Right lobe of liver (tissue), 6 donors: ENCODE results near the gene TMPRSS2. TPM values are rescaled to one million over a fixed set of nuclear protein-coding genes. Genes with fewer than 3 reads are reported as not detected.

ENCODE experiments used
- ATAC-seq, 4 donors: fragments of 200-7000 bp; cut with Tn5 transposase; one replicate each; pipeline ENCODE4 v1.9.1; 2020; ENCODE audit warnings: mild to moderate bottlenecking in 4 of 4, moderate library complexity in 4 of 4
- DNase-seq, 3 donors: peaks; one replicate each; pipeline ENCODE4 v3.0.0-alpha.2; 2020
- H3K27ac ChIP-seq, 3 donors: fragments of 200-600 bp; one replicate each; pipeline ENCODE4 v1.8.0; 2022
- H3K27me3 ChIP-seq, 2 donors: fragments of 200-600 bp; one replicate each; pipeline ENCODE4 v1.8.0; 2022
- H3K36me3 ChIP-seq, 4 donors: fragments of 200-600 bp; sonication (generic) in 1 of 4; one replicate each; pipeline versions ENCODE4 v1.5.1 to v1.8.0; 2017 to 2022; ENCODE audit warnings: control low read depth in 1 of 4
- H3K4me1 ChIP-seq, 4 donors: fragments of 200-600 bp; sonication (generic) in 1 of 4; one replicate each; pipeline versions ENCODE4 v1.5.1 to v1.8.0; 2017 to 2022; ENCODE audit warnings: control low read depth in 1 of 4
- H3K4me3 ChIP-seq, 3 donors: fragments of 200-600 bp; one replicate each; pipeline ENCODE4 v1.8.0; 2022
- H3K9me3 ChIP-seq, 4 donors: fragments of 200-600 bp; sonication (generic) in 1 of 4; one replicate each; pipeline versions ENCODE4 v1.5.1 to v1.8.0; 2017 to 2022; ENCODE audit warnings: control low read depth in 1 of 4
- POLR2A ChIP-seq: fragments of 450-650 bp; IDR thresholded peaks from one replicate; pipeline ENCODE4 v1.6.1; 2017; ENCODE audit warnings: antibody characterized with exemption, mild to moderate bottlenecking
- WGBS: methylation state at CpG from one replicate; pipeline ENCODE4 v1.1.6; 2018; ENCODE audit warnings: low coverage, low lambda C conversion rate; ENCODE audit not compliant: insufficient coverage; ENCODE audit errors: missing lambda C conversion rate; 5-methylcytosine and 5-hydroxymethylcytosine counted together
- intact Hi-C, 2 donors: fragments of 100-400 bp; cut with DNase I; formaldehyde crosslinking; loops; one replicate each; pipeline versions ENCODE4 v1.11.2 to v1.14.1; 2022
- total RNA-seq, 6 experiments: library from RNA; depleted of rRNA in 2 of 6; stranded (reverse); fragments of >200 nt in 2 of 6; fragmentation: NEBNext Ultra II Directional in 3 of 6; extraction: Animal tissue kit (Norgen Biotek cat#: 25700) in 3 of 6; gene quantifications; one replicate each; pipeline versions ENCODE4 v1.1.0 to v1.2.4, GENCODE V29; 2016 to 2023
- TF ChIP-seq, protein P1 (sequence below), 4 donors: fragments of 200-600 bp in 3 of 4; fragments of 450-650 bp in 1 of 4; IDR thresholded peaks; one replicate each; pipeline versions ENCODE4 v1.5.1 to v1.8.0; 2016 to 2022; ENCODE audit warnings: antibody characterized with exemption in 4 of 4, mild to moderate bottlenecking in 2 of 4
- donor health status: DM: no; HTN: yes; CAD: no.
- donor health status: DM: no; HTN: no; CAD: no.
- donor health status: DM: no; HTN: no; CAD: no.
- donor health status: DM: no; HTN: yes; CAD: no.
- donor health status: DM: no; HTN: yes; CAD: no.

The TMPRSS2 gene
- total RNA-seq, 6 experiments from 2014 or later = 19.3 to 53.7 (median 20.8) TPM

DNA sequence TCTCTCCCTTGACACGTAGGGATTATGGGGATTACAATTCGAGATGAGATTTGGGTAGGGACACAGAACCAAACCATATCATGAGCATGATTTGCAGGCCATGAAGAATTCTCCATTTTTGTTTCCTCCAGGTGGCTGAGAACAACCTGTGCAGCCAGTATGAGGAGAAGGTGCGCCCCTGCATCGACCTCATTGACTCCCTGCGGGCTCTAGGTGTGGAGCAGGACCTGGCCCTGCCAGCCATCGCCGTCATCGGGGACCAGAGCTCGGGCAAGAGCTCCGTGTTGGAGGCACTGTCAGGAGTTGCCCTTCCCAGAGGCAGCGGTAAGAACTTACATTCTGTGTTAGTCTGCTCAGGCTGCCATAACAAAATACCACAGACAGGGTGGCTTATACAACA is 72.3 kb downstream of the TMPRSS2 start:
- H3K27me3 ChIP-seq = no peaks in the 10 kb centered on the region
- TF ChIP-seq POLR2A = no peak
- TF ChIP-seq, protein P1, sequence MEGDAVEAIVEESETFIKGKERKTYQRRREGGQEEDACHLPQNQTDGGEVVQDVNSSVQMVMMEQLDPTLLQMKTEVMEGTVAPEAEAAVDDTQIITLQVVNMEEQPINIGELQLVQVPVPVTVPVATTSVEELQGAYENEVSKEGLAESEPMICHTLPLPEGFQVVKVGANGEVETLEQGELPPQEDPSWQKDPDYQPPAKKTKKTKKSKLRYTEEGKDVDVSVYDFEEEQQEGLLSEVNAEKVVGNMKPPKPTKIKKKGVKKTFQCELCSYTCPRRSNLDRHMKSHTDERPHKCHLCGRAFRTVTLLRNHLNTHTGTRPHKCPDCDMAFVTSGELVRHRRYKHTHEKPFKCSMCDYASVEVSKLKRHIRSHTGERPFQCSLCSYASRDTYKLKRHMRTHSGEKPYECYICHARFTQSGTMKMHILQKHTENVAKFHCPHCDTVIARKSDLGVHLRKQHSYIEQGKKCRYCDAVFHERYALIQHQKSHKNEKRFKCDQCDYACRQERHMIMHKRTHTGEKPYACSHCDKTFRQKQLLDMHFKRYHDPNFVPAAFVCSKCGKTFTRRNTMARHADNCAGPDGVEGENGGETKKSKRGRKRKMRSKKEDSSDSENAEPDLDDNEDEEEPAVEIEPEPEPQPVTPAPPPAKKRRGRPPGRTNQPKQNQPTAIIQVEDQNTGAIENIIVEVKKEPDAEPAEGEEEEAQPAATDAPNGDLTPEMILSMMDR (IDR thresholded peaks at IDR 0.05) = no peak
- H3K9me3 ChIP-seq = no peaks in the 10 kb centered on the region
- H3K36me3 ChIP-seq = peaks cover 0 to 47% (median 18%) of the 10 kb centered on the region in 4 donors
- DNase-seq (no peak), ATAC-seq (no peak)
- H3K4me1 ChIP-seq = no peaks in the 10 kb centered on the region
- intact Hi-C loops = no loop called here
- H3K27ac ChIP-seq = no peak overlapping the region
- H3K4me3 ChIP-seq = no peak overlapping the region
- WGBS = 67% methylated on average over 1 of the region's 11 CpGs

DNA sequence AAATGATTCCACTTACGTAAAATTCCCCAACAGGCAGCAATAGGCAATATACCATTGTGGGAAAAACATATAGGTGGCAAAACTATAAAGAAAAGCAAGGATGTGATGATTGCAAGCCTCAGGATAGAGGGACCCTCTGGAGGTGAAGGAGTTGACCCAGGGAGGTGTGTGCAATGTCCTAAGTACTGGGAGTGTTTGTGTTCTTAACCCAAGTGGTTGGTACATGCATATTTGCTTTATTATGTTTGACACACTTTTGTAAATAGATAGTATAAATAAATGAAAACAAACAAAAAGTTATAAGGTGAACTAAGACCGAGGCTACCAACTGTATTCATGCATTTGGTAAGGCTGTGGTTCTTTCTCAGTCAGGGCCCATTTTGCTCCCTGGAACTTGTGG is 74.4 kb downstream of the TMPRSS2 start:
- intact Hi-C loops = no loop called here
- DNase-seq (no peak), ATAC-seq (peak in 1 of 4 donors; percentile 47)
- no peak for TF ChIP-seq POLR2A
- TF ChIP-seq, protein P1 (IDR thresholded peaks at IDR 0.05) = no peak
- Histone ChIP-seq H3K36me3 (peaks cover 0 to 33% (median 18%) of the 10 kb centered on the region in 4 donors), H3K4me3 (no peak overlapping the region), H3K27me3 (no peaks in the 10 kb centered on the region), H3K27ac (no peak overlapping the region), H3K4me1 (no peaks in the 10 kb centered on the region), H3K9me3 (no peaks in the 10 kb centered on the region)
- 72% methylated on average over 2 of the region's 2 CpGs for WGBS

DNA sequence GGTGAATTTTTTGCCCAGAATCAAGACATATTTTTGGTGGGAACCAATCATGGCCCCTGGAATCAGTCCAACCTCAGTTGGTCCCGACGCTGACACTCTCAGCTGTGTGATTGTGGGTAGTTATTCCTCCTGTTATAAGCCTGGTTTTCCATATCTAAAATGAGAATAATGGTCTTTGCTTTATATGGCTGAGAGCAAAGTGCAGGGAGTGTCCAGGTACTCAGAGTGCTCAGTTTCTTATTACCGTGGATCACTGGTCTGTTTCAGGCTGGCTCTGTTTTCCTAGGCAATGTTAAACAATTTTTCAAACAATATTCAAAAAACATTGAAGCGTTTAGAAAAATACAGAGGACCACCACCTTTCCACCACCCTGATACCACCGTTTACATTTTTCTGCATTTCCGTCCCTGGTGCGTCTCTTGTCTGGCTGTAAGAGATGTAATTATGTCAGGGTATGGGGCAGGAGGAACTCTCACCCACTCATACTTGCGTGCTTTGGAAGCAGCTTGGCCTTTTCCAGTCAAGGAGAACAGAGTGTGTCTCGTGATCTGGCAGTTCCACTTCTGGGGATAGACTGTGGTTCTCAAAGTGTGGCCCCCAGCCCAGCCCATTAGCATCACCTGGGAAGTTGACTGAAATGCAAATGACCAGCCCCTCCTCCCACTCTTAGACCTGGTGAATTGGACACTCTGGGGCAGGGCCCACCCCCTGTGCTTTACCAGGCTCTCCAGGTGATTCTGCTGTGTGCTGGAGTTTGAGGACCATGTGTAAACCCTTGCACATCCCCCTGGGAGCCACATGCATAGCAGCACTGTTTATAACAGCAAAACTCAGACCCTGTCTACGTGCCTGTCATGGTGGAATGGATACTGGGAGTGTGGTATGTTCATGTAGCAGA is 75.1 kb downstream of the TMPRSS2 start:
- H3K27ac ChIP-seq = no peak overlapping the region
- no peak overlapping the region for H3K4me3 ChIP-seq
- DNase-seq (no peak), ATAC-seq (no peak)
- no peaks in the 10 kb centered on the region for H3K27me3 ChIP-seq
- H3K36me3 ChIP-seq = peaks cover 0 to 32% (median 15%) of the 10 kb centered on the region in 4 donors
- 72% methylated on average over 8 of the region's 10 CpGs for WGBS
- intact Hi-C loops = no loop called here
- H3K4me1 ChIP-seq = no peaks in the 10 kb centered on the region
- TF ChIP-seq, protein P1 (IDR thresholded peaks at IDR 0.05) = no peak
- TF ChIP-seq POLR2A = no peak
- no peaks in the 10 kb centered on the region for H3K9me3 ChIP-seq

DNA sequence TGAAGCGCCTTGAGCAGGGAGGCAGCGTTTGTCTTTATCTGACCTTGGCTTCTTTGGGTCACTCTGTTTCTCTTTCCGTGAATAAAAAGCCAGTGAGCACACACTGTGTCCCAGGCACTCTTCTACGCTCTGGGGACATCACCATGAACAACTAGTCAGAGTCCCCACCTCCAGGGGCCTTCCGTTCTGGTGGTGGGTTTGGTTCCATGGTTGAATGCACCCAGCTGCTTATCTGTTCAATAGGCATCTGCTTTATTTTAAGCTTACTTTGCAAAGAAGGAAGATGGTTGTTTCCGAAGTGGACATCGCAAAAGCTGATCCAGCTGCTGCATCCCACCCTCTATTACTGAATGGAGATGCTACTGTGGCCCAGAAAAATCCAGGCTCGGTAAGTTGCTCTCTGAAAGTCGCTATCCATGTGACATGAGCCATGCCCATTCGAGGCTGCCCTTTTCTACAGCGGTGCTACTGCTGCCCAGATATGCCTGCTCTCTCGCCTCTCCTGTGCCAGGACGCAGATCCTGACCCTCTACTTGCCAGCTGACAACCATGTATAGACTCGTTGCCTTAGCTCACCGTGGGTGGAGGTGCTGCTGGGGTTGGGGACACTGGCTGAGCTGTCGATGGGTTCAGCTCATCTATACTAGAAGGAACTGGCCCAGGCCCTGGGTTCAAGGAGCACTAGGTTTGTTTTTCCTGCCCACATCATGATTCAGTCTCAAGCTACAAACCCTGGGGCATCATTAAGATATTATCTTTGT is 76.0 kb downstream of the TMPRSS2 start:
- intact Hi-C loops = no loop called here
- peaks cover 0 to 26% (median 11%) of the 10 kb centered on the region in 4 donors for H3K36me3 ChIP-seq

More for the DNA sequence above, 76.0 kb downstream of the TMPRSS2 start:
- Histone ChIP-seq H3K27ac (no peak overlapping the region), H3K4me1 (no peaks in the 10 kb centered on the region), H3K27me3 (no peaks in the 10 kb centered on the region), H3K9me3 (no peaks in the 10 kb centered on the region), H3K4me3 (no peak overlapping the region)
- 82% methylated on average over 7 of the region's 16 CpGs for WGBS
- ATAC-seq = no peak
- DNase-seq = no peak
- no peak for TF ChIP-seq POLR2A
